Tibial artery (tissue), 4 donors: ENCODE measurements around the gene LRP1B.

Source experiments
- DNase-seq, 2 donors: peaks; one replicate each; pipeline ENCODE4 v3.0.0-alpha.2; 2019
- H3K27ac ChIP-seq, 2 donors: fragments of 200-600 bp; sonication (generic) in 1 of 2; 1 replicate in 1 of 2; 2 replicates in 1 of 2; pipeline ENCODE4 v1.5.1; 2018 to 2019; ENCODE audit warnings: mild to moderate bottlenecking in 1 of 2
- H3K27me3 ChIP-seq, 2 donors: fragments of 200-600 bp; sonication (generic) in 1 of 2; one replicate each; pipeline versions ENCODE4 v1.5.1 to v1.6.0; 2016 to 2019
- H3K36me3 ChIP-seq, 3 donors: fragments of 200-600 bp; sonication (generic) in 2 of 3; one replicate each; pipeline ENCODE4 v1.5.1; 2016 to 2019; ENCODE audit warnings: mild to moderate bottlenecking in 2 of 3
- H3K4me1 ChIP-seq, 4 donors: fragments of 200-600 bp; sonication (generic) in 2 of 4; 1 replicate in 3 of 4; 2 replicates in 1 of 4; pipeline ENCODE4 v1.5.1; 2016 to 2019
- H3K4me3 ChIP-seq, 2 donors: fragments of 200-600 bp; sonication (generic) in 1 of 2; 1 replicate in 1 of 2; 2 replicates in 1 of 2; pipeline ENCODE4 v1.5.1; 2018 to 2019; ENCODE audit warnings: mild to moderate bottlenecking in 2 of 2
- H3K9me3 ChIP-seq, 3 donors: fragments of 200-600 bp; sonication (generic) in 1 of 3; one replicate each; pipeline ENCODE4 v1.5.1; 2016 to 2019
- intact Hi-C: fragments of 100-400 bp; cut with DNase I; formaldehyde crosslinking; loops from one replicate; pipeline ENCODE4 v1.15.0; 2023; ENCODE audit warnings: low total_unique reads
- TF ChIP-seq, protein P1 (sequence below), 2 experiments: fragments of 200-600 bp in 1 of 2; fragments of 450-650 bp in 1 of 2; IDR thresholded peaks; one replicate each; pipeline ENCODE4 v1.5.1; 2017 to 2019; ENCODE audit warnings: antibody characterized with exemption in 2 of 2, mild to moderate bottlenecking in 1 of 2, moderate library complexity in 1 of 2

The LRP1B gene

DNA sequence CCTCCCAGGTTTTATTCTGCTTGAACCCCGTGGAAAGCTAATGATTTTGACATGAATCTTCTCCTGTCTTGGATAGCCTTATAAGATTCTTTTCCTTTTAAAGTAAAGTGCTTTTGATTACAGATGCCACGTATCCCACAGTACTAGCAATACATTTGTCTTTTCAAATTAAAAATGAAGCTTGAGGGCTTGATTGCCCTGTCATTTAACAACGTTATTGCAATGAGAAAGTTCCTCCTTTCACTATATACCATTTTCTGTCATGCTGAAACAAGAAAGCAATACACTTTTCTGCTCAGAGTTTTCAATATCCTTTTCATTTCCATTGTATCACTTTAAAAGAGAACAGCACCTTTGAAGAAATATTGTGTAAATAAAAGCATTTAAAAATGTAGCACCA is 814.7 kb downstream of the LRP1B start:
- Histone ChIP-seq H3K9me3 (no peaks in the 10 kb centered on the region), H3K36me3 (no peaks in the 10 kb centered on the region), H3K27ac (no peak overlapping the region), H3K27me3 (no peaks in the 10 kb centered on the region), H3K4me1 (no peaks in the 10 kb centered on the region), H3K4me3 (no peak overlapping the region)
- no peak for DNase-seq
- TF ChIP-seq, protein P1, sequence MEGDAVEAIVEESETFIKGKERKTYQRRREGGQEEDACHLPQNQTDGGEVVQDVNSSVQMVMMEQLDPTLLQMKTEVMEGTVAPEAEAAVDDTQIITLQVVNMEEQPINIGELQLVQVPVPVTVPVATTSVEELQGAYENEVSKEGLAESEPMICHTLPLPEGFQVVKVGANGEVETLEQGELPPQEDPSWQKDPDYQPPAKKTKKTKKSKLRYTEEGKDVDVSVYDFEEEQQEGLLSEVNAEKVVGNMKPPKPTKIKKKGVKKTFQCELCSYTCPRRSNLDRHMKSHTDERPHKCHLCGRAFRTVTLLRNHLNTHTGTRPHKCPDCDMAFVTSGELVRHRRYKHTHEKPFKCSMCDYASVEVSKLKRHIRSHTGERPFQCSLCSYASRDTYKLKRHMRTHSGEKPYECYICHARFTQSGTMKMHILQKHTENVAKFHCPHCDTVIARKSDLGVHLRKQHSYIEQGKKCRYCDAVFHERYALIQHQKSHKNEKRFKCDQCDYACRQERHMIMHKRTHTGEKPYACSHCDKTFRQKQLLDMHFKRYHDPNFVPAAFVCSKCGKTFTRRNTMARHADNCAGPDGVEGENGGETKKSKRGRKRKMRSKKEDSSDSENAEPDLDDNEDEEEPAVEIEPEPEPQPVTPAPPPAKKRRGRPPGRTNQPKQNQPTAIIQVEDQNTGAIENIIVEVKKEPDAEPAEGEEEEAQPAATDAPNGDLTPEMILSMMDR (IDR thresholded peaks at IDR 0.05), result no peak
- intact Hi-C loops, result no loop called here

DNA sequence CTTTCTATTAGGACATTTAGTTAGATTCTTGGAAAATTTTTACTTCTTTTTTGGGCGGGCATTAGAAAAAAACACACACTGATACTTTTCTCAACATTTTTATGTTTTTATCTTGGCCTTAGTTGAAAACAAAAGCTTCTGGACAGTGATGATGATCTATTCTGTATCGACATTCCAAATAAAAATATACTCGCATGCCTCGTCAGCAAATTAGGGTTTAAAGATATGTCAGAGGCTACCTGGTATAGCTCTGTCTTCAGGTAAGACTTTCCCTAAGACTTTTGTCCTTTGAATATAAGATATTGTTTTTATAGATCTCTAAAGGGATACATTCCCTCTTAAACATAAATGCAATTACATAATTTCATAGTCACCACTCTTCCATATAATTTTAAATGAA is 816.8 kb downstream of the LRP1B start:
- intact Hi-C loops, result no loop called here
- Histone ChIP-seq H3K27me3 (no peaks in the 10 kb centered on the region), H3K27ac (no peak overlapping the region), H3K4me1 (no peaks in the 10 kb centered on the region), H3K4me3 (no peak overlapping the region), H3K9me3 (no peaks in the 10 kb centered on the region), H3K36me3 (no peaks in the 10 kb centered on the region)
- TF ChIP-seq, protein P1 (IDR thresholded peaks at IDR 0.05), result no peak
- DNase-seq, result no peak

DNA sequence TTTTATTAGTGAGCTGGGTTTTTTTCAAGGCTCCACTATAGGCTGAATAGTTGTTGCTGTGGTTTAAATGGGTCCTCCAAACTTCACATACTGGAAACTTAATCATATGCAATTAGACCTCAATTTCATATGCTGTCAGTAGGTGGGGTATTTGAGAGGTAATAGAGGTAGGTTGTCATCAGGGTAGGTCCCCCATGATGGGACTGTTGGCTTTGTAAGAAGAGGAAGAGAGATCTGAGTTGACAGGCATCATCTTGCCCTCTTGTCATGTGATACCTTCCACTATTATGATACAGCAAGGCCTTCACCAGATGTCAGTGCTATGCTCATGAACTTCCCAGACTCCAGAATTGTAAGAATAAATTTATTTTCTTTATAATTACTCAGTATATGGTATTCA is 819.4 kb downstream of the LRP1B start:
- TF ChIP-seq, protein P1 (IDR thresholded peaks at IDR 0.05), result no peak
- no peak overlapping the region for H3K27ac ChIP-seq
- no peaks in the 10 kb centered on the region for H3K4me1 ChIP-seq
- no peaks in the 10 kb centered on the region for H3K36me3 ChIP-seq
- intact Hi-C loops, result no loop called here
- no peaks in the 10 kb centered on the region for H3K9me3 ChIP-seq
- H3K4me3 ChIP-seq, result no peak overlapping the region
- no peaks in the 10 kb centered on the region for H3K27me3 ChIP-seq
- no peak for DNase-seq

DNA sequence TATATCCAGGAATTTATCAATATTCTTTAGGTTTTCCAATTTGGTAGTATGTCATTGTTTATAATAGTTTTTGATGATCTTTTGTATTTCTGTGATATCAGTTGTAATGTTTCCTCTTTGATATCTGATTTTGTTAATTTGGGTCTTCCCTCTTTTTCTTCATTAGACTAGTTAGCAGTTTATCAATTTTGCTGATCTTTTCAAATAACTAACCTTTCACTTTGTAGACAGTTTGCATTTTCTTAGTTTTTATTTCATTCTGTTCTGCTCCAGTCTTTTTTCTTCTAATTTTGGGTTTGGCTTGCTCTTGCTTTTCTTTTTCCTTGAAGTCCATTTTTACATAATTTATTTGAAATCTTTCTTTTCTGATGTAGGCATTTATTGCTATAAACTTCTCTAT is 824.4 kb downstream of the LRP1B start:
- Histone ChIP-seq H3K4me3 (no peak overlapping the region), H3K4me1 (no peaks in the 10 kb centered on the region), H3K9me3 (no peaks in the 10 kb centered on the region), H3K27me3 (no peaks in the 10 kb centered on the region), H3K27ac (no peak overlapping the region), H3K36me3 (no peaks in the 10 kb centered on the region)
- TF ChIP-seq, protein P1 (IDR thresholded peaks at IDR 0.05), result no peak
- no peak for DNase-seq
- intact Hi-C loops, result no loop called here

DNA sequence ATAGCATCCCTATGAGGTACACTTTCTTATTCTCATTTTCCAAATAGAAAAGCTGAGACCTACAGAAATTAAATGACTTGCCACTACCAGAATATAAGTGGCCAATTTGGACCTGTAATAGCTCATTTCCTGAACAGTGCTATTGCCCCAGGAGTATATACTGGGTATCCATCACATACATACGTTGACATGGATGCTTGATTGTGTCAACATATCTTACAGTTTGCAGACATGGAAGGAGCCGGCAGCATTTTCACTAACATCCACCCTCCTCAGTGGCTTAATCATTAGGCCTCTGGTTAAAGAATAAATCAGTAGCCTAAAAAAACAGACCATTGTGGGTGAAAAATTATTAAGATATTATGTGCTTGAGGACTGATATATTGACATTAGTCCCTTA is 829.3 kb downstream of the LRP1B start:
- H3K27ac ChIP-seq, result no peak overlapping the region
- no peak overlapping the region for H3K4me3 ChIP-seq
- no peaks in the 10 kb centered on the region for H3K27me3 ChIP-seq
- intact Hi-C loops, result no loop called here
- DNase-seq, result no peak
- no peaks in the 10 kb centered on the region for H3K36me3 ChIP-seq
- H3K4me1 ChIP-seq, result no peaks in the 10 kb centered on the region
- no peaks in the 10 kb centered on the region for H3K9me3 ChIP-seq
- TF ChIP-seq, protein P1 (IDR thresholded peaks at IDR 0.05), result no peak

DNA sequence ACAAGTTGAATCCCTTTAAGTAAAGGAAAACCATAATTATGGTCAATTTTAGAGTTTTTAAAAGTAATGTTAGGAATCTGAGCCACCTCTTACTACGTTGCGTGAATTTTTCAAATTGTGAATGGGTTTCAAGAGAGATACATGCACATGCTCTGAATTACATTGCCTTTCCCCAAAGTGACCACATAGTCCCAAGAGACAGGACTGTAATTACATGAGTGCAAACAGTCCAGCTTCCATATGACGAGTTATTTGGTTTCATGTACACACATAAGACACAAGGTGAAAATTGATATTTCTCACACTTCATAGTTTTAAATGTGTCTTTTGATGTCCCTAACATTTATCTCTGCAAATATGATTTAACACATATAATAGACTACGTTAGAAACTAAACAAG is 850.8 kb downstream of the LRP1B start:
- TF ChIP-seq, protein P1 (IDR thresholded peaks at IDR 0.05), result no peak
- Histone ChIP-seq H3K4me1 (no peaks in the 10 kb centered on the region), H3K27ac (no peak overlapping the region), H3K4me3 (no peak overlapping the region), H3K9me3 (no peaks in the 10 kb centered on the region), H3K36me3 (no peaks in the 10 kb centered on the region), H3K27me3 (no peaks in the 10 kb centered on the region)
- no peak for DNase-seq
- intact Hi-C loops, result no loop called here
